DOHH2 (cell line): ENCODE data around the gene SP9.

Experiments used
- H3F3A ChIP-seq: fragments of 200-600 bp; sonication (generic), shearing (Covaris generic); 2 replicates; pipeline ENCODE4 v1.6.0; 2016; ENCODE audit warnings: antibody characterized with exemption, mild to moderate bottlenecking; ENCODE audit not compliant: control insufficient read depth, insufficient read depth
- H3K27ac ChIP-seq: fragments of 200-600 bp; sonication (generic); 2 replicates; pipeline ENCODE4 v1.5.1; 2014; ENCODE audit warnings: low read depth, mild to moderate bottlenecking, low read length, moderate library complexity
- H3K27me3 ChIP-seq: fragments of 200-600 bp; sonication (generic); 2 replicates; pipeline ENCODE4 v1.6.1; 2014; ENCODE audit warnings: mild to moderate bottlenecking, low read length, mixed read lengths; ENCODE audit not compliant: control insufficient read depth
- H3K36me3 ChIP-seq: fragments of 200-600 bp; sonication (generic); 2 replicates; pipeline ENCODE4 v1.6.1; 2014; ENCODE audit warnings: mild to moderate bottlenecking, low read length, moderate library complexity, mixed read lengths; ENCODE audit not compliant: control insufficient read depth
- H3K4me1 ChIP-seq: fragments of 200-600 bp; sonication (generic); 2 replicates; pipeline ENCODE4 v1.6.1; 2014; ENCODE audit warnings: mild to moderate bottlenecking, low read length, mixed read lengths; ENCODE audit not compliant: control insufficient read depth
- H3K4me2 ChIP-seq: fragments of 200-600 bp; sonication (generic); 2 replicates; pipeline ENCODE4 v1.6.0; 2014; ENCODE audit warnings: mild to moderate bottlenecking, low read length, moderate library complexity
- H3K4me3 ChIP-seq: fragments of 200-600 bp; sonication (generic); 2 replicates; pipeline ENCODE4 v1.5.1; 2014; ENCODE audit warnings: mild to moderate bottlenecking, low read length, mixed read lengths
- H3K79me2 ChIP-seq: fragments of 200-600 bp; sonication (generic); 2 replicates; pipeline ENCODE4 v1.6.1; 2014; ENCODE audit warnings: mild to moderate bottlenecking, low read length, mixed read lengths; ENCODE audit not compliant: control insufficient read depth
- H3K9me2 ChIP-seq: fragments of 200-600 bp; sonication (generic); replicated peaks from 2 replicates; pipeline ENCODE4 v1.6.1; 2014; ENCODE audit warnings: mild to moderate bottlenecking, low read length, mixed read lengths; ENCODE audit not compliant: control insufficient read depth
- H3K9me3 ChIP-seq: fragments of 200-600 bp; sonication (generic); 2 replicates; pipeline ENCODE4 v1.6.1; 2014; ENCODE audit warnings: antibody characterized with exemption, low read length, mixed read lengths; ENCODE audit not compliant: control insufficient read depth, insufficient read depth
- H4K20me1 ChIP-seq: fragments of 200-600 bp; sonication (generic); 2 replicates; pipeline ENCODE4 v1.6.0; 2014; ENCODE audit warnings: low read depth, mild to moderate bottlenecking, antibody characterized with exemption, low read length, moderate library complexity; ENCODE audit not compliant: control insufficient read depth, insufficient read depth
- EZH2phosphoT487 ChIP-seq: fragments of 200-600 bp; sonication (generic); IDR thresholded peaks from 2 replicates; pipeline ENCODE4 v1.6.1; 2017; ENCODE audit warnings: borderline replicate concordance, mild to moderate bottlenecking, antibody characterized with exemption, low read length, moderate library complexity, mixed read lengths
- TF ChIP-seq, protein P1 (sequence below): fragments of 200-600 bp; sonication (generic); IDR thresholded peaks from one replicate; pipeline ENCODE4 v1.5.1; 2014; ENCODE audit warnings: antibody characterized with exemption, mild to moderate bottlenecking, low read depth, low read length; ENCODE audit not compliant: poor library complexity, severe bottlenecking

Gene SP9

GRCh38 chr2:174300114-174300513 lies 34.6 kb upstream of the SP9 start:
- Histone ChIP-seq H4K20me1 (no peaks in the 10 kb centered on the region), H3K4me3 (no peak overlapping the region), H3K79me2 (no peaks in the 10 kb centered on the region), H3K9me3 (no peaks in the 10 kb centered on the region), H3K4me2 (no peak overlapping the region), H3K36me3 (no peaks in the 10 kb centered on the region), H3K4me1 (no peaks in the 10 kb centered on the region), H3K27ac (no peak overlapping the region), H3K9me2 (no peaks in the 10 kb centered on the region), H3F3A (no peaks in the 10 kb centered on the region), H3K27me3 (peaks cover 15% of the 10 kb centered on the region)
- TF ChIP-seq, protein P1, sequence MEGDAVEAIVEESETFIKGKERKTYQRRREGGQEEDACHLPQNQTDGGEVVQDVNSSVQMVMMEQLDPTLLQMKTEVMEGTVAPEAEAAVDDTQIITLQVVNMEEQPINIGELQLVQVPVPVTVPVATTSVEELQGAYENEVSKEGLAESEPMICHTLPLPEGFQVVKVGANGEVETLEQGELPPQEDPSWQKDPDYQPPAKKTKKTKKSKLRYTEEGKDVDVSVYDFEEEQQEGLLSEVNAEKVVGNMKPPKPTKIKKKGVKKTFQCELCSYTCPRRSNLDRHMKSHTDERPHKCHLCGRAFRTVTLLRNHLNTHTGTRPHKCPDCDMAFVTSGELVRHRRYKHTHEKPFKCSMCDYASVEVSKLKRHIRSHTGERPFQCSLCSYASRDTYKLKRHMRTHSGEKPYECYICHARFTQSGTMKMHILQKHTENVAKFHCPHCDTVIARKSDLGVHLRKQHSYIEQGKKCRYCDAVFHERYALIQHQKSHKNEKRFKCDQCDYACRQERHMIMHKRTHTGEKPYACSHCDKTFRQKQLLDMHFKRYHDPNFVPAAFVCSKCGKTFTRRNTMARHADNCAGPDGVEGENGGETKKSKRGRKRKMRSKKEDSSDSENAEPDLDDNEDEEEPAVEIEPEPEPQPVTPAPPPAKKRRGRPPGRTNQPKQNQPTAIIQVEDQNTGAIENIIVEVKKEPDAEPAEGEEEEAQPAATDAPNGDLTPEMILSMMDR = no peak
- no peak for TF ChIP-seq EZH2phosphoT487

DNA sequence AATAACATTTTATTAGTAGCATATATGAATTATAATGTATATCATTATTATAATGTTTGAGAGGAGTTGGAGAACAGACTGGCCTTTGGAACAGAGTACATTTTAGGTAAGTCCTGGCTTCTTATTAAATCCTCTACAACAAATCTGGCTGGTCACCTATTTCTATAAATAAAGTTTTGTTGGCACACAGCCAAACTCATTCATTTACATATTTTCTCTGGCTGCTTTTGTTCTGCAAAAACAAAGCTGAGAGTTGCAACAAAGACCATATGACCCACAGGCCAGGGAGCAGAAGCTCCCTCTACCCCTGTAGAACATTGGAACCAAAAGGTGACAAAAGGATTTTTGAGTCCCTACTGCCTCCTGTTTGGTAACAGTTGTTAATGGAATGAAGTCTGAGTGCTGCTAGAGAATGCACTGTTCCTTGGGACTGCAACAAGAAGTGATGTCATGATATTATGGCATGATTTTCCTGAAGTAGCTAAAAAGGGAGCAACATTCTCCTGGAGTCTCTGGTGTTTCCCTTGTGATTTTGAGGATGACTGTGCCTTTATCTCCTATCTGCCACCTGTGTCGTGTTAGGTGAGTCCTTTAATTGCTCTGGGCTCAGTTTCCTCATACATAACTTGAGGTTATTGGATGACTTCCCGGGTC lies 22.0 kb upstream of the SP9 start:
- Histone ChIP-seq H3K9me2 (no peaks in the 10 kb centered on the region), H3K4me2 (no peak overlapping the region), H3F3A (no peaks in the 10 kb centered on the region), H4K20me1 (no peaks in the 10 kb centered on the region), H3K36me3 (no peaks in the 10 kb centered on the region), H3K79me2 (no peaks in the 10 kb centered on the region), H3K27ac (no peak overlapping the region), H3K4me3 (no peak overlapping the region), H3K4me1 (peaks cover 8% of the 10 kb centered on the region), H3K9me3 (no peaks in the 10 kb centered on the region), H3K27me3 (peaks cover 9% of the 10 kb centered on the region)
- no peak for TF ChIP-seq EZH2phosphoT487
- TF ChIP-seq, protein P1 = no peak

DNA sequence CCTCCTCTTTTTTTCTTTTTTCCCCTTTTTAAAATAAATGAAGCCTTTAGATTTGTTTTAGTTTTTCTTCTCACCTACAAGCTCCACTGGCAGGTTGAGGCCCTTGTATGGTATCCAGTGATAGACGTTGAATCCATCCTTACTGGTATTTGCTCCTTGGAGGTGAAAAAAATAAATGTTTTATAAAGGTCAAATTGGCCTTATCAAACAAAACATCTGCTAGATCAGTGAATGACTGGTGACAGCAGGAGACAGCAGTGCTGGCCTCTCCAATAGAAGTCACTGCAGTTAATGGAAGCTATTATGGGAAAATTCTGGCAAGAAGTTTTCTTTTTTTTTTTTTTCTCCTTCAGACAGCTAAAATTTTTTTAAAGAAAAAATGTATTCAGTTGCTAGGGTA lies 12.6 kb upstream of the SP9 start:
- TF ChIP-seq, protein P1 = no peak

More for the DNA sequence above, 12.6 kb upstream of the SP9 start:
- Histone ChIP-seq H3K27ac (no peak overlapping the region), H3K4me1 (peaks cover 11% of the 10 kb centered on the region), H3K27me3 (peaks cover 10% of the 10 kb centered on the region), H3F3A (no peaks in the 10 kb centered on the region; the same call in 1 of the 2 replicates), H3K36me3 (no peaks in the 10 kb centered on the region), H3K9me2 (no peaks in the 10 kb centered on the region), H3K4me3 (no peak overlapping the region), H4K20me1 (no peaks in the 10 kb centered on the region), H3K9me3 (no peaks in the 10 kb centered on the region), H3K79me2 (no peaks in the 10 kb centered on the region), H3K4me2 (no peak overlapping the region)
